Choroid plexus epithelial cell (primary cell): ENCODE measurements around the gene DHRS3.

Experiments
- DNase-seq: peaks from one replicate; pipeline ENCODE4 v3.0.0-alpha.2; 2010; ENCODE audit warnings: low read depth
- H3K4me3 ChIP-seq: 2 replicates; pipeline ENCODE4 v1.5.1; 2011; ENCODE audit warnings: low read depth, mild to moderate bottlenecking, control low read depth, low read length, moderate library complexity
- CTCF ChIP-seq: conservative IDR thresholded peaks from 2 replicates; pipeline ENCODE4 v1.5.1; 2011; ENCODE audit warnings: low read depth, mild to moderate bottlenecking, control low read depth, inconsistent platforms, low read length, moderate library complexity

Gene DHRS3

GRCh38 chr1:12620488-12620865 is 2.5 kb upstream of the DHRS3 start:
- DNase-seq, result no peak
- no peak overlapping the region for H3K4me3 ChIP-seq
- TF ChIP-seq CTCF, result no peak

- peak; percentile 95 for TF ChIP-seq CTCF
- DNase-seq, result peak; percentile 94
- H3K4me3 ChIP-seq, result peak overlapping the region; percentile 93
Observed at GRCh38 chr1:12619792-12620487, 1.9 kb upstream of the DHRS3 start.

- no peak for TF ChIP-seq CTCF
- peak; percentile 82 for DNase-seq
- peak overlapping the region; percentile 93 for H3K4me3 ChIP-seq
Observed at GRCh38 chr1:12618965-12619791, 1.2 kb upstream of the DHRS3 start.

- H3K4me3 ChIP-seq, result peak overlapping the region; percentile 93
- TF ChIP-seq CTCF, result no peak
- DNase-seq, result no peak
Observed at GRCh38 chr1:12618661-12618964, 603 bp upstream of the DHRS3 start.

- TF ChIP-seq CTCF, result no peak
- H3K4me3 ChIP-seq, result peak overlapping the region; percentile 93
- DNase-seq, result no peak
Observed at GRCh38 chr1:12617511-12617900, 504 bp downstream of the DHRS3 start.

GRCh38 chr1:12616709-12617373 is 1.2 kb downstream of the DHRS3 start:
- H3K4me3 ChIP-seq, result peak overlapping the region; percentile 93
- DNase-seq, result peak; percentile 35
- TF ChIP-seq CTCF, result no peak
